Fibroblast of villous mesenchyme (primary cell): Measurements from ENCODE around the gene FDX2. TPM values are rescaled to one million over a fixed set of nuclear protein-coding genes. Genes with fewer than 3 reads are reported as not detected.
A peak's percentile ranks its signal among the peaks of the same experiment; 100 is the strongest.

Experiments used
- DNase-seq: peaks from one replicate; pipeline ENCODE4 v3.0.0-alpha.2; 2010; ENCODE audit warnings: low read depth
- H3K4me3 ChIP-seq: 2 replicates; pipeline ENCODE4 v1.5.1; 2011; ENCODE audit warnings: low read depth, mild to moderate bottlenecking, low read length
- total RNA-seq: library from RNA; depleted of rRNA; stranded (reverse); fragments of >200 nt; gene quantifications from 2 replicates; pipeline ENCODE4 v1.2.3, GENCODE V29; 2012
- TF ChIP-seq, protein P1 (sequence below): IDR thresholded peaks from 2 replicates; pipeline ENCODE4 v1.5.1; 2012; ENCODE audit warnings: low read depth, mild to moderate bottlenecking, low read length; ENCODE audit not compliant: insufficient read depth

FDX2 gene
- total RNA-seq, 1 donor = 24.2 TPM

DNA sequence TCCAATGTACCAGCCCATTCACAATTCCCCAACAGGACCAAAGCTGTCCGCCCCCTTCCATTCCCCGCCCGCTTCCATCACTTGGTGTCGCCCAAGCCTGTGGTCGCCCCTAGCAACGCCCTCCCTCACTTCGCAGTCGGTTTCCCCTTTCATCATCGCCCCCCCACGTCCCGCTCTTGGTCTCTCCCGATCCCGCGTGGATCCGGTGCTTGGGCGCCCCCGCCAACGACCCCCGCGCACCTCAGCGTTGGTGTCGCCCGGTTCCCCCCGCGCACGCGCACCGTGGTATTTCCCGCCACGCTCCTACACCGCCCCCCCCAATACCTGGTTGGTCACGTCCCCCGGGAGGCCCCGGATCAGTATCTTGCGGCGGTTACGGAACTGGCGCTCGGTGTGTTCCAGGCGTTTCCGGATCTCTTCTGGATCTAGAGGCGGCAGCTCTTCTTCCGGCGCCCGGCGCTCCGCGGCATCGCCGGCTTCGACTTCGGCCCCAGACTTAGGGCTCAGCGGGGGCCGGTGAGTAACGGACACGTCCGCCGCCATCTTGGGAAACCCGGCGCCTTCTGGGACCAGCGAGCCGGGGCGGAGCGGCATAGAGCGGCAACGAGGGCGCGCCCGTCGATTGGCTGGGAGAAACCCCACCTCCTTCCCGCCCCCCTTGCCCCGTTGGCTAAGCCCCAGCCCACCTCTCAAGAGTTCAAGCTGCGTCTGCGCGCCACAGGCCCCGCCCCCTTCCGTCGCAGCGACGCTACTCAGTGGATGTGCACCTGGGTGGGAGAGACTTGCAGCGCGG is 17.3 kb upstream of the FDX2 start, which contains the start of gene RAVER1:
TSS of gene RAVER1 (minus strand) at position 565 of the 793 bp plus-strand sequence. CDS start at position 543, 22 bp downstream.
- H3K4me3 ChIP-seq = peak within 1 kb of the TSS; percentile 91
- TF ChIP-seq, protein P1, sequence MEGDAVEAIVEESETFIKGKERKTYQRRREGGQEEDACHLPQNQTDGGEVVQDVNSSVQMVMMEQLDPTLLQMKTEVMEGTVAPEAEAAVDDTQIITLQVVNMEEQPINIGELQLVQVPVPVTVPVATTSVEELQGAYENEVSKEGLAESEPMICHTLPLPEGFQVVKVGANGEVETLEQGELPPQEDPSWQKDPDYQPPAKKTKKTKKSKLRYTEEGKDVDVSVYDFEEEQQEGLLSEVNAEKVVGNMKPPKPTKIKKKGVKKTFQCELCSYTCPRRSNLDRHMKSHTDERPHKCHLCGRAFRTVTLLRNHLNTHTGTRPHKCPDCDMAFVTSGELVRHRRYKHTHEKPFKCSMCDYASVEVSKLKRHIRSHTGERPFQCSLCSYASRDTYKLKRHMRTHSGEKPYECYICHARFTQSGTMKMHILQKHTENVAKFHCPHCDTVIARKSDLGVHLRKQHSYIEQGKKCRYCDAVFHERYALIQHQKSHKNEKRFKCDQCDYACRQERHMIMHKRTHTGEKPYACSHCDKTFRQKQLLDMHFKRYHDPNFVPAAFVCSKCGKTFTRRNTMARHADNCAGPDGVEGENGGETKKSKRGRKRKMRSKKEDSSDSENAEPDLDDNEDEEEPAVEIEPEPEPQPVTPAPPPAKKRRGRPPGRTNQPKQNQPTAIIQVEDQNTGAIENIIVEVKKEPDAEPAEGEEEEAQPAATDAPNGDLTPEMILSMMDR = no peak
- peak; percentile 97 for DNase-seq

DNA sequence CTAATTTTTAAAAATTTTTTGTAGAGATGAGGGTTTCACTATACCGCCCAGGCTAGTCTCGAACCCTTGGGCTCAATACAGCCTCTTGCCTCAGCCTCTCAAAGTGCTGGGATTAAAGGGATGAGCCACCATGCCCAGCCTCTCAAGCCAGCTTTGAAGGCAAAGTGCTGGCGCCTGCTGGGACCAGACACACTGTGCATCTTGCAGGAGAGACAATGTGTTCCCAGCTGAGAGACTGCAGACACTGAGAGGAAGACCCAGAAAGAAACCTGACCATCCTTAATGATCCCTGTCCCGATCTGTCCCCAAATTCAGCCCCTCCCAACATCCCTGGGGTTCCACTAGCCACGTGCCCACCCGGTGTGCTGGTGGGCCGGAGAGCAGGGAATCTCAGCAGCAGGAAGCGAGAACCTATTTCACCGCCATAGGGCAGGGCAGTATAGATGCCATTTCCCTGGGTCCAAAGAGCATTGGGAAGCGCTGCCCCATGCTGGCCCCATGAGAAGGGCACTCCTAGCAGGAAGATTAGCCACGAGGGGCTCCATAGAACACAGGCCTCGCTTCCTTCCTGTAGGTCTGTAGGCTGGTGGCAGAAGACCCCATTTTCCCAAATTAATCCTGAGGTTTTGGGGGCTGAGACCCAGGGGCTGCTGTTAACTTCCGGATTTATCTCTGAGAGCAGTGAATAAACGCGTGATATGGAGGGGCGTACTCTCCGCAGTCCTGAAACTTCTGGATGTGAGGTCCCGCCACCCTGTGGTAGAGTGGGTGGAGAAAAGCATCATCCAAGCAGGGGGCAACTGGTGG is 16.5 kb upstream of the FDX2 start:
- H3K4me3 ChIP-seq = peak overlapping the region; percentile 91
- DNase-seq = no peak
- TF ChIP-seq, protein P1 = peak; percentile 18

DNA sequence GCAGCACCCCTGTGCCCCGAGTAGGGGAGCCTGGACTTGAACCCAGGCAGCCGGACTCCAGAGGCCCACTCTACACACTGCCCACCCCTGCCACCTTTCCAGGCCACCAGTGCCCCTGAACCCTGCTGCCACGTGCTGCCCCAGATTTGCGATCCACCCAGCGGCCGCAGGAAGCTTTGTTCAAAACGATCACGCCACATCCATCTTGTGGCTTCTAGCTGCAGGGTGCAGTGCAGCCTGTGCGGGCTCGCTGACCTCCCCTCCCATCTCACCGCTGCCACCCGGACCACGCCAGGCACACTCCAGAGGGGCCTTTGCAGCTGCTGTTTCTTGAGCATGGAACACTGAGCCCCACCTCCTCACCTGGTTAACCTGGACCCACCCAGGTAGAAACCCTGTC is 13.7 kb upstream of the FDX2 start:
- no peak overlapping the region for H3K4me3 ChIP-seq
- DNase-seq = no peak
- TF ChIP-seq, protein P1 = no peak

DNA sequence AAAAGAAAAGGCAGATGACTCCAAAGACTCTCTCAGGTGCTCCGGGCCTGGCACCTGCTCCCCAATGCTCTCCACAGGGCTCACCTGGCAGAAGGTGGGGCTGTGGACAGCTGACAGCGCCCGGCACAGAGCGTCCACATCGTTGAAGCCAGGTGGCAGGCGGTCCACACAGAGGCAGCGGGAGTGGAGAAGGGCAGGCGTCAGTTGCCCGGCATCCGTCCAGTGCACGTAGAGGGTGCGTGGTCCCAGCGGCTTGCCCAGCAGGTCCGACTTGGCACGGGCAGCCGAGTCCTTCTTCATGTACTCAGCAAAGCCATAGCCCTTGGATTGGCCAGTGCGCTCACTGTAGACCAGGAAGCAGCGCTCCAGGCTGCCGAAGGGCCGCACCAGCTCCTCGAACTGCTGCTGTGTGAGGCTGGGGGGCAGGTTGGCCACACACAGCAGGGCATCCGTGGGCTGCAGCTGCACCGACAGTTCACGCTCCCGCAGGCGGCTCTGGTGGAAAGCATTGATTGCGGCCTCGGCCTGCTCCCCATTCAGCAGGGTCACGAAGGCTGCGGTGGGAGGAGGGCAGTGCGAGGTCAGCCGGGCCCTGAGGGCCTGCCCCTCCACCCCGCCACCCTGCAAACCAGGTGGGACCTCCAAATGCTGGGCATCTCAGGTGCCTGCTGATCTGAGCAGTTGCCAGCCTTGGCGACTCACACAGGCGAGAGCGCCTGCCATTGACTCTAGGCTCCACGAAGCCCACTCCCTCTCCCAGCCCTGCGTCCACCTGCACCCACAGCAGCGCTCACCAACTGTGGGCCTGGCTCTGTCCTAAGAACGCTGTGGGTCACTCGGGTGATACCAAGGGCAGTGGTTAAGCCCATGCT is 13.0 kb upstream of the FDX2 start:
- DNase-seq = no peak
- TF ChIP-seq, protein P1 = no peak
- H3K4me3 ChIP-seq = no peak overlapping the region

DNA sequence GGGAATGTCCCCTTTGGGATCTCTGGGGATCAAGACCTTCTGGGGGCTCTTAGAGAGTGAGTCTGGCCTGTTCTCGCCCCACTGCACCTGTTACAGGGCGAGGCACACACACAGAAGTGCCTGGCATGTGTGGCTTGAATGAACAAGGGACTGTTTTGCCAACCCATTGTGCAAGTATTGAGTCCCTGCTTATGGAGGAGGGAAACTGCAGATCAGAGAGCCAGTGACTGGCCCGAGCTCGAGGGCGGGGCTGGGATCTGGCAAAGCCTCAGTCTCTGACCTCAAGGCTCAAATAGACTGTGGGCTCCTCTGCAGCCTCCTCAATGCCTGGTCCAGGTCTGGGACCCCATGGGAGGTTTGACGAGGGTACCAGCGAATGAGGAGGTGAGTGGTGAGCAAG is 12.0 kb upstream of the FDX2 start:
- TF ChIP-seq, protein P1 = no peak
- no peak overlapping the region for H3K4me3 ChIP-seq
- no peak for DNase-seq

DNA sequence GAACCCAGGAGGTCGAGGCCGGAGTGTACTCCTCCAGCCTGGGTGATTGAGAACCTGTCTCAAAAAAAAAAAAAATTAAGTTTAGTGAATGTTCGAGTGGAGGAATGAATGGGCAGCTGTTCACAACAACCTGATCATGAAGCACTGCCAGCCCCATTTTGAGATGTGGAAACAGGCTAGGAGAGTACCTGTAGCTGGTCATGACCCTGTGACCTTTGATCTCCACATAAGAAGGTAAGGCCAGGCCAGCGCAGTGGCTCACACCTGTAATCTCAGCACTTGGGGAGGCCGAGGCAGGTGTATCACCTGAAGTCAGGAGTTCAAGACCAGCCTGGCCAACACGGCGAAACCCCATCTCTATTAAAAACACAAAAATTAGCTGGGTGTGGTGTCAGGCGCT is 9.9 kb upstream of the FDX2 start:
- DNase-seq = no peak
- TF ChIP-seq, protein P1 = no peak
- no peak overlapping the region for H3K4me3 ChIP-seq
